K562 (cell line): ENCODE data around the gene CD99L2. TPM values are rescaled to one million over a fixed set of nuclear protein-coding genes. Genes with fewer than 3 reads are reported as not detected.

Source experiments
- ARID1B ChIP-seq: fragments of 450-650 bp; IDR thresholded peaks from 2 replicates; pipeline ENCODE4 v1.6.1; 2016; ENCODE audit warnings: antibody characterized with exemption, mild to moderate bottlenecking, inconsistent platforms
- BACH1 ChIP-seq: fragments of 200-800 bp; sonication (Bioruptor generic); IDR thresholded peaks from 2 replicates; pipeline ENCODE4 v1.6.1; 2016; ENCODE audit warnings: missing genetic modification characterization, missing compliant biosample characterization
- C11orf30 ChIP-seq: fragments of 450-650 bp; IDR thresholded peaks from 2 replicates; pipeline ENCODE4 v1.6.1; 2016; ENCODE audit warnings: low read depth, mild to moderate bottlenecking
- CBFA2T2 ChIP-seq: fragments of 450-650 bp; conservative IDR thresholded peaks from 2 replicates; pipeline ENCODE4 v1.6.1; 2017; ENCODE audit warnings: mild to moderate bottlenecking
- CBFA2T3 ChIP-seq: fragments of 450-650 bp; IDR thresholded peaks from 2 replicates; pipeline ENCODE4 v1.6.1; 2017
- CBX5 ChIP-seq: IDR thresholded peaks from 2 replicates; pipeline ENCODE4 v1.6.1; 2014; ENCODE audit warnings: low read depth, borderline replicate concordance
- CBX8 ChIP-seq: fragments of 200-600 bp; sonication (generic); IDR thresholded peaks from 2 replicates; pipeline ENCODE4 v1.6.1; 2012; ENCODE audit warnings: borderline replicate concordance, mixed run types, low read depth, mild to moderate bottlenecking, moderate library complexity, mixed read lengths, low read length, control low read depth, inconsistent platforms; ENCODE audit not compliant: poor library complexity, severe bottlenecking; ENCODE audit errors: extremely low read depth
- CEBPG ChIP-seq, 3 experiments: fragments of 200-800 bp in 1 of 3; sonication (Bioruptor generic) in 1 of 3; sonication (generic) in 1 of 3; formaldehyde crosslinking in 1 of 3; IDR thresholded peaks in 2 of 3; conservative IDR thresholded peaks in 1 of 3; 2 replicates each; pipeline versions ENCODE4 v1.6.1 to v1.8.0; 2016 to 2022; ENCODE audit warnings: missing compliant biosample characterization in 2 of 3, missing genetic modification characterization in 2 of 3, mild to moderate bottlenecking in 1 of 3, missing genetic modification reagents in 1 of 3
- CTBP1 ChIP-seq: fragments of 450-650 bp; IDR thresholded peaks from 2 replicates; pipeline ENCODE4 v1.6.1; 2016; ENCODE audit warnings: borderline replicate concordance
- EP300 ChIP-seq: IDR thresholded peaks from 2 replicates; pipeline ENCODE4 v1.6.1; 2012; ENCODE audit warnings: low read length, improper control_type of control experiment
- ETV1 ChIP-seq: fragments of 450-650 bp; conservative IDR thresholded peaks from 2 replicates; pipeline ENCODE4 v1.6.1; 2016; ENCODE audit warnings: missing genetic modification characterization, control low read depth, low read depth, missing compliant biosample characterization
- FOXA3 ChIP-seq, 2 experiments: fragments of 450-650 bp in 1 of 2; sonication (generic) in 1 of 2; formaldehyde crosslinking; IDR thresholded peaks in 1 of 2; conservative IDR thresholded peaks in 1 of 2; 2 replicates each; pipeline versions ENCODE4 v1.4.0 to v1.8.0; 2020 to 2022; ENCODE audit warnings: mild to moderate bottlenecking in 2 of 2, missing genetic modification reagents in 1 of 2
- FOXJ2 ChIP-seq: fragments of 200-800 bp; sonication (Bioruptor generic); IDR thresholded peaks from 2 replicates; pipeline ENCODE4 v1.6.1; 2016; ENCODE audit warnings: missing genetic modification characterization, missing compliant biosample characterization
- FOXK2 ChIP-seq, 2 experiments: fragments of 450-650 bp; IDR thresholded peaks in 1 of 2; conservative IDR thresholded peaks in 1 of 2; 2 replicates each; pipeline ENCODE4 v1.6.1; 2016; ENCODE audit warnings: low read depth in 2 of 2, mild to moderate bottlenecking in 1 of 2
- L3MBTL2 ChIP-seq: fragments of 450-650 bp; IDR thresholded peaks from 2 replicates; pipeline ENCODE4 v1.6.1; 2016; ENCODE audit warnings: mild to moderate bottlenecking, moderate library complexity
- MAFG ChIP-seq: fragments of 450-650 bp; conservative IDR thresholded peaks from 2 replicates; pipeline ENCODE4 v1.6.1; 2016; ENCODE audit warnings: missing genetic modification characterization, missing compliant biosample characterization
- NBN ChIP-seq: fragments of 450-650 bp; IDR thresholded peaks from 2 replicates; pipeline ENCODE4 v1.6.1; 2016; ENCODE audit warnings: low read depth, mild to moderate bottlenecking
- NFE2 ChIP-seq: IDR thresholded peaks from 2 replicates; pipeline ENCODE4 v1.6.1; 2014; ENCODE audit warnings: antibody characterized with exemption, low read depth
- RBM17 ChIP-seq: fragments of 200-400 bp; formaldehyde crosslinking; IDR thresholded peaks from 2 replicates; pipeline ENCODE4 v1.6.1; 2017; ENCODE audit warnings: low read depth, mild to moderate bottlenecking, low read length, borderline replicate concordance
- RCOR1 ChIP-seq, 2 experiments: IDR thresholded peaks; 2 replicates each; pipeline ENCODE4 v1.6.1; 2012; ENCODE audit warnings: low read depth in 2 of 2, low read length in 2 of 2, borderline replicate concordance in 1 of 2, improper control_type of control experiment in 1 of 2
- SMARCA4 ChIP-seq: fragments of 450-650 bp; IDR thresholded peaks from 2 replicates; pipeline ENCODE4 v1.6.1; 2016
- SMARCE1 ChIP-seq: fragments of 450-650 bp; IDR thresholded peaks from 2 replicates; pipeline ENCODE4 v1.7.1; 2016; ENCODE audit warnings: mild to moderate bottlenecking
- SP1 ChIP-seq: sonication (generic); formaldehyde crosslinking; IDR thresholded peaks from 2 replicates; pipeline ENCODE4 v1.8.1; 2022; ENCODE audit warnings: mild to moderate bottlenecking, missing genetic modification reagents
- TEAD4 ChIP-seq, 2 experiments: sonication (generic) in 1 of 2; formaldehyde crosslinking in 1 of 2; IDR thresholded peaks; 2 replicates each; pipeline versions ENCODE4 v1.6.1 to v1.8.0; 2012 to 2022; ENCODE audit warnings: borderline replicate concordance in 1 of 2, inconsistent platforms in 1 of 2, low read length in 1 of 2, mild to moderate bottlenecking in 1 of 2, missing genetic modification reagents in 1 of 2
- ZBTB1 ChIP-seq: sonication (generic); formaldehyde crosslinking; IDR thresholded peaks from 2 replicates; pipeline ENCODE4 v1.8.1; 2023; ENCODE audit warnings: missing genetic modification reagents, low read depth, mild to moderate bottlenecking, borderline replicate concordance
- ZEB2 ChIP-seq: fragments of 450-650 bp; IDR thresholded peaks from 2 replicates; pipeline ENCODE4 v1.6.1; 2016
- ZNF316 ChIP-seq: fragments of 450-650 bp; IDR thresholded peaks from 2 replicates; pipeline ENCODE4 v1.6.1; 2016
- ZNF764 ChIP-seq: fragments of 250-450 bp; sonication (Bioruptor Pico); IDR thresholded peaks from 2 replicates; pipeline ENCODE4 v1.4.0; 2020; ENCODE audit warnings: low read depth, mild to moderate bottlenecking, moderate library complexity
- ZNF79 ChIP-seq: fragments of 250-450 bp; sonication (Bioruptor Pico); IDR thresholded peaks from 2 replicates; pipeline ENCODE4 v1.4.0; 2020; ENCODE audit warnings: low read depth, mild to moderate bottlenecking, moderate library complexity
- polyA plus RNA-seq, 8 experiments: library from polyadenylated mRNA; depleted of rRNA in 4 of 8; stranded (reverse) in 5 of 8; unstranded in 3 of 8; fragments of >200 nt; fragmentation: Nextera tagmentation in 2 of 8; fragmentation: Illumina TruSeq in 1 of 8; extraction: Ambion mirVana in 2 of 8; extraction: Trizol in 1 of 8; gene quantifications; 2 replicates each; pipeline versions ENCODE4 v1.2.1 to v1.2.3, GENCODE V29; 2011 to 2014; ENCODE audit warnings: inconsistent platforms in 1 of 8, missing spikeins in 1 of 8
- total RNA-seq, 7 experiments: library from RNA; depleted of rRNA in 6 of 7; stranded (reverse); fragments of >200 nt in 6 of 7; fragmentation: Illumina TruSeq in 2 of 7; extraction: Trizol in 2 of 7; gene quantifications; 2 replicates each; pipeline versions ENCODE4 v1.2.1 to v1.2.3, GENCODE V29; 2011 to 2021; ENCODE audit warnings: low replicate concordance in 1 of 7

CD99L2 gene
- total and polyA plus RNA-seq, 9 of the 15 experiments (the other 6 are each of a cell fraction or from before 2014, with no cell fraction given): 0.76 to 19.0 (median 11.9) TPM

DNA sequence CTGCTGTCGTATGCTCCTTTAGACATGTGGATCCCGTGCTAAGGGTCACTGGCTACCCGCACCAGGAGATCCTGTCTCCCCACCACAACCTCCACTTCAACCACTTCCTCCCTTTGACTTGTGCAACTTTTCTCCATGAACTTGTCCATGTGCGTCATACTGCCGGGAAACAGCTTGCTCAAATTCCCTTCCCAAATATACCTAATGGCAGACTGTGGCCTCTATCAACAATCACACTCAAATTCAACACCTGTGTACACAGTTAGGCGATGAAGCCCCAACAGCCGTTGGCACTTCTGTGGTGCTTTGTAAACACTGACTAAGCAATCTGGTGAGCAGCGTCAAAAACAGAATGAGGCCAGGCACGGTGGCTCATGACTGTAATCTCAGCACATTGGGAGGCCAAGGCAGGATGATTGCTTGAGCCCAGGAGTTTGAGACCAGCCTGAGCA, 49.5 kb downstream of the CD99L2 start (continued):
- TF ChIP-seq SMARCA4 (peak; percentile 58; the same call in 1 of the 2 replicates), RCOR1 (IDR thresholded peaks at IDR 0.05; ENCODE audit: borderline replicate concordance in 1 of 2, low read depth in 2 of 2, low read length in 2 of 2) (peak in 1 of 2 experiments; percentile 67; a peak in 2 of 4 replicates), ZNF79 (CRISPR knock-in tag) (no peak), CBX5 (no peak), ZEB2 (peak; percentile 61; the same call in 1 of the 2 replicates), CBFA2T2 (peak; percentile 38; the same call in 1 of the 2 replicates), ZBTB1 (CRISPR knock-in tag) (peak; percentile 74), ZNF764 (CRISPR knock-in tag) (no peak), FOXJ2 (0 out of 2 replicates have a peak, but pooled peaks have one; percentile 19), NBN (0 out of 2 replicates have a peak, but pooled peaks have one; percentile 45), CBX8 (no peak), FOXA3 (CRISPR knock-in tag; conservative IDR thresholded peaks at IDR 0.05 in 1 of 2, IDR thresholded peaks at IDR 0.05 in 1 of 2) (peak; percentile 95 to 97), NFE2 (peak; percentile 81), SMARCE1 (0 out of 2 replicates have a peak, but pooled peaks have one; percentile 63), EP300 (peak; percentile 56; the same call in 1 of the 2 replicates), TEAD4 (IDR thresholded peaks at IDR 0.05; ENCODE audit: low read length) (0 out of 2 replicates have a peak, but pooled peaks have one; percentile 33), TEAD4 (CRISPR knock-in tag; IDR thresholded peaks at IDR 0.05; ENCODE audit: borderline replicate concordance) (no peak), C11orf30 (peak; percentile 83), CBFA2T3 (peak; percentile 70), ZNF316 (peak; percentile 88), FOXK2 (conservative IDR thresholded peaks at IDR 0.05 in 1 of 2, IDR thresholded peaks at IDR 0.05 in 1 of 2; ENCODE audit: low read depth in 2 of 2) (peak in 1 of 2 experiments; percentile 74; a peak in 3 of 4 replicates), L3MBTL2 (peak; percentile 77), SP1 (CRISPR knock-in tag) (no peak), ARID1B (peak; percentile 72), MAFG (tag) (peak; percentile 64), BACH1 (peak; percentile 44; the same call in 1 of the 2 replicates), RBM17 (no peak), ETV1 (tag) (0 out of 2 replicates have a peak, but pooled peaks have one; percentile 18), CEBPG (CRISPR knock-in tag; IDR thresholded peaks at IDR 0.05) (no peak), CEBPG (tag; conservative IDR thresholded peaks at IDR 0.05 in 1 of 2, IDR thresholded peaks at IDR 0.05 in 1 of 2) (peak in 1 of 2 experiments; percentile 43; a peak in 1 of 4 replicates), CTBP1 (peak; percentile 31; the same call in 1 of the 2 replicates)
